Measurements from ENCODE around the gene POC1B. TPM values are rescaled to one million over a fixed set of nuclear protein-coding genes. Genes with fewer than 3 reads are reported as not detected.
A peak's percentile ranks its signal among the peaks of the same experiment; 100 is the strongest.
"Not testable (repeated sequence)": the region's sequence is repeated elsewhere in the genome, so short reads cannot be mapped to it uniquely, and the experiment has no call there.

The POC1B gene
- total RNA-seq, 1 experiment from 2014 or later: 30.8 TPM

- H3K27me3 ChIP-seq (replicated peaks; ENCODE audit: insufficient read depth, low read depth, low read length, poor library complexity): no peaks in the 10 kb centered on the region
- ChIA-PET CTCF (interaction anchor here (0.8 to 5.5 kb wide), 2 partner anchors 414 to 443 kb away, joined by 5 to 34 read pairs; no protein-coding TSS in a partner anchor), POLR2A (ENCODE audit: low non-redundant PET) (interaction anchor here (0.7 kb wide), 1 partner anchor 115 kb away, joined by 3 read pairs; no protein-coding TSS in a partner anchor)
- no peaks in the 10 kb centered on the region for H3K36me3 ChIP-seq (ENCODE audit: insufficient read depth, low read length, poor library complexity, severe bottlenecking)
- H3K4me3 ChIP-seq (ENCODE audit: low read depth, low read length, poor library complexity, severe bottlenecking): peak overlapping the region; percentile 18
- DNase-seq (ENCODE audit: low spot score): peak; percentile 59
- H3K27ac ChIP-seq (ENCODE audit: low read depth, low read length, poor library complexity, severe bottlenecking): peak overlapping the region; percentile 88
- H3K9me3 ChIP-seq (ENCODE audit: low read depth, low read length, poor library complexity, severe bottlenecking): no peaks in the 10 kb centered on the region
- TF ChIP-seq CTCF (conservative IDR thresholded peaks at IDR 0.05; ENCODE audit: low read depth, low read length) (no peak), EZH2 (IDR thresholded peaks at IDR 0.05; ENCODE audit: borderline replicate concordance, low read depth, low read length, poor library complexity, severe bottlenecking) (no peak)
- H3K4me1 ChIP-seq (ENCODE audit: insufficient read depth, low read length, poor library complexity, severe bottlenecking): peaks cover 82% of the 10 kb centered on the region
- TSS peak; percentile 55 for BruUV-seq (replicated peaks)
- intact Hi-C loops (cut with micrococcal nuclease; ENCODE audit: unreplicated experiment): loop anchor here (1.0 to 5.0 kb wide), 5 partner anchors 108 to 442 kb away; partner anchors contain the start of gene DUSP6
Measured at GRCh38 chr12:89461190-89461589, 64.7 kb downstream of the POC1B start.

GRCh38 chr12:89459279-89459678 is 66.6 kb downstream of the POC1B start:
- peak; percentile 48 for TF ChIP-seq CTCF (conservative IDR thresholded peaks at IDR 0.05; ENCODE audit: low read depth, low read length)
- BruUV-seq (replicated peaks); H3K36me3 ChIP-seq (ENCODE audit: insufficient read depth, low read length, poor library complexity, severe bottlenecking); H3K27me3 ChIP-seq (replicated peaks; ENCODE audit: insufficient read depth, low read depth, low read length, poor library complexity); POLR2A ChIA-PET (ENCODE audit: low non-redundant PET); H3K9me3 ChIP-seq (ENCODE audit: low read depth, low read length, poor library complexity, severe bottlenecking); H3K4me3 ChIP-seq (ENCODE audit: low read depth, low read length, poor library complexity, severe bottlenecking): not testable (repeated sequence)
- Histone ChIP-seq H3K4me1 (ENCODE audit: insufficient read depth, low read length, poor library complexity, severe bottlenecking) (peaks cover 87% of the 10 kb centered on the region), H3K27ac (ENCODE audit: low read depth, low read length, poor library complexity, severe bottlenecking) (peak overlapping the region; percentile 59)
- peak; percentile 68 for DNase-seq (ENCODE audit: low spot score)
- CTCF ChIA-PET: interaction anchor here (0.7 to 5.5 kb wide), 6 partner anchors 105 to 441 kb away, joined by 3 to 34 read pairs (median 5); partner anchors contain the start of gene DUSP6
- intact Hi-C loops (cut with micrococcal nuclease; ENCODE audit: unreplicated experiment): loop anchor here (10.0 kb wide), 1 partner anchor 184 kb away; no protein-coding TSS in a partner anchor

GRCh38 chr12:89456565-89456964 is 69.3 kb downstream of the POC1B start:
- BruUV-seq (replicated peaks): no TSS peak
- peak overlapping the region; percentile 18 for H3K27ac ChIP-seq (ENCODE audit: low read depth, low read length, poor library complexity, severe bottlenecking)
- no peaks in the 10 kb centered on the region for H3K9me3 ChIP-seq (ENCODE audit: low read depth, low read length, poor library complexity, severe bottlenecking)
- no peaks in the 10 kb centered on the region for H3K27me3 ChIP-seq (replicated peaks; ENCODE audit: insufficient read depth, low read depth, low read length, poor library complexity)
- ChIA-PET CTCF (no interaction called here), POLR2A (ENCODE audit: low non-redundant PET) (no interaction called here)
- DNase-seq (ENCODE audit: low spot score): no peak
- TF ChIP-seq CTCF (conservative IDR thresholded peaks at IDR 0.05; ENCODE audit: low read depth, low read length): no peak
- no peak for TF ChIP-seq EZH2 (IDR thresholded peaks at IDR 0.05; ENCODE audit: borderline replicate concordance, low read depth, low read length, poor library complexity, severe bottlenecking)
- no peaks in the 10 kb centered on the region for H3K36me3 ChIP-seq (ENCODE audit: insufficient read depth, low read length, poor library complexity, severe bottlenecking)
- no peak overlapping the region for H3K4me3 ChIP-seq (ENCODE audit: low read depth, low read length, poor library complexity, severe bottlenecking)
- intact Hi-C loops (cut with micrococcal nuclease; ENCODE audit: unreplicated experiment): loop anchor here (10.0 kb wide), 1 partner anchor 182 kb away; no protein-coding TSS in a partner anchor
- H3K4me1 ChIP-seq (ENCODE audit: insufficient read depth, low read length, poor library complexity, severe bottlenecking): peaks cover 98% of the 10 kb centered on the region

Measured in A673 (cell line).